OCI-M1 (cell line): ENCODE data around the gene PPP1R9B.

Source experiments
- DNase-seq: peaks from one replicate; lab custom pipeline; 2025; lab: John Stamatoyannopoulos, UW

PPP1R9B gene

DNA sequence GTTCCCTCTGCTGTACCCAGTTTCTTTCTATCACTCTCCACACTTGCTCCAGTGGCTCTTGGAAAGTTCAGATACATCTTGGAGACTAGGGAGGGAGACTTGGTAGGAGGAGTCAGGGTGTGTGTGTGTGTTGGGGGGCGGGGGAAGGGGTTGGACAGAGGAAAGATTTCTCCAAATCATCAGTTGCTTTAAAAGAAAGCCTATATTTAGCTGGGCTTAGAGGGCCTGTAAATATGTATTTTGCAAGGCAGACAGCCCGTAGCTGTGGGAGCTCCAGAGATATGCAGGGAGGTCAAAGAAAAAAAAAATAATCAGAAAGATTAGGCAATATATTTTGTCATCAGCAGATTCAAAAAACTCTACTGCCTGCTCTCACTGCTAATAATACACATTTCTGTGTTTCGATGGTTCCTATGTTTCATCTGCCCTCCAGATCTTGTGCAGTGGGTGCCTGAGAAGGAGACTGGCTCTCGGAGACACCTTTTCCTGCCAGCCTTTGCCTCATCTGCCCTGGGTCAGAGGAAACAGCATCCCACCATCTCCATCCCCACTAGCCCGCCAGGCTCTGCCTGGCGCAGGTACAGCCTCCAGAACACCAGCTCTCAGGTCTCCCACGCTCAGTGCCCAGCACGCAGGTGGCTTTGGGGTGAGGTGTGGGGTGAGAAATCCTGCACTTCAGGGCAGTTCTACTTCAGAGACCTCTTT lies 4.8 kb upstream of the PPP1R9B start:
- peak; percentile 19 for DNase-seq

GRCh38 chr17:50154604-50155003 lies 4.1 kb upstream of the PPP1R9B start:
- no peak for DNase-seq

DNA sequence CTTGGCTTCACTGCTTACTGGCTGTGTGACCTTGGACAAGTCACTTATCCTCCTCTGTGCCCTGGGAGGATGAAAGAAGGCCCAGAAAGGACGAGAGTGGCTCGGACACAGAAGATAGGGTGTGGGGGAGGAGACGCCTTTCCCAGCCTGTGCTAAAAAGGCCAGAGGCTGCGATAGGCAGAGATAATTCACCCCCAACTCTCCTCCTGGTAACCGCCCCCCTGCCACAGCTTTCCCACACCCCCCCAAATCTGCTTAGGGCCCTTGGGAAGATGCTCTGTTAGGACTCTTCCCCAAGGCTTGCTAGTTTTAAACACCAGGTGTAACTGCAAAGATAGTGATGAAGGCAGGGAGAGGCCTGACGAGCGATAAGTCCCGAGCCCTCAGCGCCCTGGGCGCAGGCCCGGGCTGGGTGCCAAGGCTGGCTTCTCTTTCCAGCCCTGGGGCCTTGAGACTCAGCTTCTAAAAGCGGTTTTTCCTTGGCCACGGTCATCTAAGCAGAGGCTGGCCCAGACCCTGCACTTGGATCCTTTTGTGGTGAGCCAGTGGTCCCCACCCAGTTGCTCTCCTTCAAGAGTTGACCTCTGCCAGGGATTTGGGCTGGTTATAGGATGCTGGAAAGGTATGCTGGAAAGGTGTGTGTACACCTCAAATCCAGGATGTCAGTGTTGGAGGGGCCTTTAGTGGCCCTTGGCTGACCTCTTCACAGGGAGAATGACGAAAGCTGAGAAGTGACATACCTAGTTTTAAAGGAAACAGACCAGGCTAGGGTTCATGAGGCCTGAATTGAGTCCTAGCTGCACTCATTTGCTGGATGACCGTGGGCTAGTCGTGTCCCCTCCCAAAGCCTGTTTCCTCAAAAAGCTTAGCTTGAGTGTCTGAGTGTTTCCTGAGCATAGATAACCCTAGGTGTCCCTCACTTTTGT lies 3.4 kb upstream of the PPP1R9B start:
- DNase-seq = peak; percentile 91

DNA sequence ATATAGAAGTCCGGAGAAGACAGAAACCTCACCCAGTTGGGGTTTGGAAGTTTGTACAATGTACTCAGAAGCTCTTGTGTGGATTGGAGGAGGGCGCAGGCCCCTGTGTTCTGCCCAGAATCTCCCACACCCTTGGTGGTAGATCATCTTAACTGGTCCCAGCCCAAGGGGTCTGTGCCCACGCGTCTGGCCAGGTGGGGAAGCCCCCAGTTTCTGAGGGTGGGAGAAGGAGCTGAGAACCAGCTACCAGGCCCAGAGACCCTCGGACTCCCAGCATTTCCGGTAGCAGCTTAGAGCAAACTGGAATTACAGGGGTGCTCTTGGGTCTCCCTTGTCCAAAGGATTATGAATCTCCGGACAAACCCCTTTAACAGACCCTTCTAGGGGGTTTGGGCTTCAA lies 2.3 kb upstream of the PPP1R9B start:
- DNase-seq = no peak

- peak; percentile 91 for DNase-seq
Observed at GRCh38 chr17:50151937-50152547, 1.6 kb upstream of the PPP1R9B start.

- DNase-seq = peak; percentile 94
Observed at GRCh38 chr17:50151041-50151936, 812 bp upstream of the PPP1R9B start.

GRCh38 chr17:50149417-50150353 lies 792 bp downstream of the PPP1R9B start:
- DNase-seq = peak; percentile 73

GRCh38 chr17:50149091-50149416 lies 1.4 kb downstream of the PPP1R9B start:
- peak; percentile 41 for DNase-seq

DNA sequence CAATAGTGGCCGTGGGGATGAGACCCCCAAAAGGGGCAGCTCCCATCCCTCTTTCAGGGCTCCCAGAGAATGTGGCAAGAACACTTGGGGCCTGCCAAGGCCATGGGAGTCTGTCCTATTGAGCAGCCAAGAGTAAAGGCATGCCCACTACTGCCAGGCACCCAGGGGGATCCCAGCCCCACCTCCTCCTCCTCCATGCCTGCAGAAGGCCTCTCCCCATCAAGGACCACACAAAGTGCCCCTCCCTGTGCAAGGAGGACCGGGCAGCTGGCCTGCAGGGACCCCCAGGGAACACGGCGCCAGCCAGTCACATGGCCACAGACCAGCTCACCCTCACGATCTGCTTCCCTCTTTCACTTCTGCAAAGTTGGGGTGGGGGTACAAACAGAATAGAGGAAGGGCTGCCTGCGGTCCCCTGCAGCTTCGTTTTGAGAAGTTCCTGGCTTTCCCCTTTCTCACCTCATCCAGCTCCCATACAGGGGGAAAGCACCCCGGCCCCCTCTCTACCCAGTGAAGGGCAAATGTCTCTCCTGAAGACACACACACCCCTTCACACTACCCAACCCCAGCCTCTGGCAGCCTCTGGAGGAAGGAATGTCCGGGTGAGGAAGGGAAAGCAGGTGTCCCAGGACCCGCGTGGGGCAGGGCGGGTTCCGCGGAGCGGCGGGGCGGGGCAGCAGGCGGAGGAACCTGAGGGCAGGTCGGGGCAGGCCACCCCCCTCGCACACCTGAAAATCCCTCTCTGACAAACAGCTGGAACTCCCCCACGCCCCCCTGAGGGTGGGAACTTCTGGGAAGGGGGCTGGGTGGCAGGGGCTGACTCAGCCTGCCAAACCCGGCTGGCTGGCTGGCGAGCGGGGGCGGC lies 2.0 kb downstream of the PPP1R9B start:
- DNase-seq = peak; percentile 65

DNA sequence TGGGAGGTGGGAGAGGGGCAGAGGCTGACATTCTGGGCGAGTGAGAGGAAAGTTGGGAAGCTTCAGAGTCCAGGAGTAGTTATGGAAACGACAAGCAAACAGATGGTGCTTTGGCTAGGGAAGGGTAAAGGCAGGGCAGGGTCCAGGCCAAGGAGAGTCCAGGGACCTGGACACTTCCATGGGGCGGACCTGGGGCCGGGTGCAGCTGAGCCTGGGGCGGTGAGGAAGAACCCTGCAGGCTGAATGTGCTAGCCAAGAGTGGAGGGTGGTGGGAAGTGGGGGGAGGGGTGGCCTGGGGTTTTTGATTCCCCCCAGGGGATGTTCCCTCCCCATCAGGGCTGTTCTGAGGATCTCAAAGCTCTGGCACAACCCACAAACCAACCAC lies 2.6 kb downstream of the PPP1R9B start:
- DNase-seq = no peak

DNA sequence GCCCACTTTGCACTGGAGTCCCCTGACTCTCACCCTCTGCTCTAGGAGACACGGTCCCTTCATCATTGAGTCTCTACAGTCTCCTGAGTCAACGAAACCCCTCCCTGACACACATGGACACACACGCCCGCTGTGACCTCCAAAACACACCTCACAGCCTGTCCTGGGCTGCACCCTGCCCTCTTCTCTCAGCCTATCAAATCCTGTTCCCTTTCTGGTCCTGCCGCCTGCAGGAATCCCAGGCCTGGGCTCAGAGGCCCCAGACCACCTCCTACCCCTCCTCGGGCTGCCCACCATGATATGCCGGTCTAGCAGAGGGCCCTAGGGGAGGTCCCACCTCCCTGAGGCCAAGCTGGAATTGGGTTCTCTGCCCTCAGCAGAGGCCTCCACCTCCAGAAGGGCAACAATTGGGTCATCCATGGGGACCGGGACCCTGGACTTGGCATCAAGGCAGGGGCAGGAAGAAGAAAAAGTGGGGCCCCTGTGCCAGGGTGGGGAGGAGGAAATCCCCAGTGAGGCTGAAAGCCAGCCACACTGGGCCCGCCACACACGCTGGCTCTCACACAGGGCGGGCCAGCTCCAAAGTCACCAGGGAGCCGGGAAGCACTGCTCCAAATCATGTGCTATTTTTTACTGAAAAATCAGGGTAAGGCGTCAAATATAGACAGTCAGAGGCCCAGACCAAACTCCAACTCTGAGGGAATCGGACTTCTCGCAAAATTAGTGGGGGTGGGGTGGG lies 3.4 kb downstream of the PPP1R9B start:
- DNase-seq = no peak

DNA sequence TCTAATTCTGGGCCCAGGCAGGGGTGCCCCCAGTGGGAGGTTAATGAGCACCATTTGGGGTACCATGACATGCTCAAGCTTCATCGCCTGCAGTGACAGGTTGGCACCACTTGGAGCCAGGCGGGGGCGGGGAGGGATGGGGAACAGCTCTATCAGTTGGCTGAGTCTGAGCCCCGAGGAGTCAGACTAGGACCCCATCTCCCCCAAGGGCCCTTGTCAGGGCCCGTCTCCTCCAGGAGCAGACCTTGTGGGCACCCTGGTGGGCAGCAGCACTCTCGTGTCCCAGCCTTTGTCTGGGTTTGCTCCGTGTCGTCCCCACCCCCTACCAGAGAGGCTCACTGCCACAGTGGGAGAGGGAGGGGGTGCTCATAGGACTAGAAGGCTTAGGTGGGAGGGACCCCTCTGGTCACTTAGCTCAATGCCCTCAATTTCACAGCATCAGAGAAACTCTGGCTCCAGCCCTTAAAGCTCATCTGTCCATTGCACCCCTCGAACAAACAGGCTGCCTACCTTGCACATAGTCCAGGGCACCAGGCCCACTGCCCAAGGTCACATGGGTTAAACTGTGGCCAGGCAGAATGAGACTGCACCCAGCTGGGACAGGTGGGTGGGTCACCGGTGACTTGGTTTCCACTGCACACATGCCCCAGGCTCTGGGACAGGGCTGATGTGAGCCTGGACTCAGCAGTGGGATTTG lies 4.1 kb downstream of the PPP1R9B start:
- DNase-seq = no peak

DNA sequence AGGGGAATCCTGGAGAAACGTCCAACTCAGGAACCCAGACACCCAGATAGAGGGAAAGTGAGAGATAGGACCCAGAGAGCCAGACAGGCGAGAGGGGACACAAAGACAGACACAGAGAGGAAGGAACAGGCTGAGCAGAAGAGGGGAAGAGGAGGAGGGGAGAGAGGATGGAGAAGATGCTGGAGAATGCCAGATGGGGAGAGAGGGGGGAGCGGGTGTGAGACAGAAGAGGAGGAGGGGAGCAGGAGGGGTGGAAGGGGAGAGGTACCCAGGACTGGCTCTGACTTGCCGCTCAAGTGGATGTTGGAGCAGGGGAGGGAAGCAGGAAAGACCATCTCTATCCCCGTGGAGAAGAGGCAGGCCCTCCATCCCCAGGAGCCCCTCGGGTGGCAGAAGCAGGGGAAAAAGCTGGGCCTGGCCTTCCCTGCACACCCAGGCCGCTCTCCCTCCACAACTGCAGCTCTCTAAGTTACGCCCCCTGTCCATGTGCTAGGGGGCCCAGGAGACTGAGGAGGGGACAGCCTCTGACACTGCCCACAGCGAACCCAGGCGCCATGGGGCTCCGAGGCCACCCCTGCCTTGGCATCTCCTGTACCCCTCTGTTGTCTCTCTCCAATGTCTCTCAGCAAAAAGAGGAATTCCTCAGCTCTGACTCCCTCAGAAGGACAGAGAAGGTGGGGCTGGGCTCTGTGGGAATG lies 4.8 kb downstream of the PPP1R9B start:
- DNase-seq = no peak

DNA sequence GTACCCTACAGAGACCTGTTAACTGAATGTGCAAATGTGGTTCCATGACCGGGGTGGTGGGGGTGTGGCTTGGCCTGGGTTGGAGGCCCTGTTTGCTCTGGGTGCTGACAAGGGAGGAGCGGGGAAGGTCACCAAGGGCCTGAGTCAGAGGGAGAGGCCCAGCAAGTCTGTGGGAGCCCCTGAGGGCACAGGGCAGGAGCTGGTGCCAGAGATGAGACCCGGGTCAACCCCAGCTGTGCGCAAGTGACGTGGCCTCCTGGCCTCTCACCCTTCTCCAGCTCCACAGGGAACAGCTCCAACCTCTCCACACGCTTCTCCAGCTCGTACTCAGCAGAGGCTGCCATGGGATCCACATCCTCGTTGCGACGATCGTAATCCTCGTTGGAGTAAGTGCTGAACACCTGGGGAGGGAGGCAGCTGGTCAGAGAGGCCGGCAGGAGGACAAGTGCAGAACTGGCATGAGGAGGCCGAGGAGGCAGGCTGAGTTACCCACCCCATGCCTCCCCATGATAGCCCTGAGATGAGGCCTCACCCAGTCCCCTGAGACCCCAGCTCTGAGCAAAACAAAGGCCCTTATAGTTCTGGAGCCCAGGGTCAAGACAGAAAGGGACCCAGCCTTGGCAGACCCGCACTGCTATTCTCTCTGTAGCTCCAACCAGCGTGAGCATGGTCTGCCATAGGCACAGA lies 5.5 kb downstream of the PPP1R9B start:
- DNase-seq = no peak

DNA sequence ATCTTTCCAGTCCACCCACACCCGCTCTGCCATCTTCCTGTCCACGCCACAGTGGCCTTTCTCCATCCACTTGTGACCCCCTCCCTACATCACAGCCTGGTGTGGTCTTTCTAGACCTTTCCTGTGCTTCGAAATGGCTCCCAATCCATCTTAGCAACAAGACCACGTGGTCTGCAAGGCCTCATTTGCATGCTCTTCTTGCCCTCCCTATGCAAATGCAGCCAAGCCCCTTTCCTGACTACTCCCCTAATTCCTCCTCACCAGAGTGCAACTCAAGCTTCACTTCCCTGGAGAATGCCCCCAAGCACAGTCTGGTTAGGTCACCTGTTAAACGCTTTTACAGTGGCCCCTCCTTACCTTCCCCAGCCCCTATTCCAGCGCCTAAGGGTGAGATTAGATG lies 6.1 kb downstream of the PPP1R9B start:
- no peak for DNase-seq

GRCh38 chr17:50143461-50144176 lies 6.9 kb downstream of the PPP1R9B start:
- no peak for DNase-seq

DNA sequence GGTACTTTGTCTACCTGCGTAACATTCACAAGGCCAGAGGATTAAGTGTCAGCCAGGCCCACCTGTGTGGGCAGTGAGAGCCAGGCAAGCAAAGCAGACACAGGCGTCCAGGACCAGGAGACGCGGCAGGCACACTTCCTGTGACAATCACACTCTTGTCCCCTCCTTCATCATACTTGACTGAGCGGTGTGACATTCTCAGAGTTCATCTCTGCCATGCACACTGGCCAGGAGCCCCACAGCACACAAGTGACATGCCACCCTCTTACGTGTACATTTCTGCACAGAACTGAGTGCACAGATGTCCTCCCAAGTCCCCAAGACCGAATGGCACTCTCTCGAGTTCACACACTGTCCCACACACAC lies 8.7 kb downstream of the PPP1R9B start:
- DNase-seq = no peak
